A549 (cell line): ENCODE measurements around the gene INHA. TPM values are rescaled to one million over a fixed set of nuclear protein-coding genes. Genes with fewer than 3 reads are reported as not detected.

ENCODE experiments used
- ATAC-seq, 2 experiments: fragments of 200-7000 bp in 1 of 2; fragments of >200 bp in 1 of 2; cut with Nextera tagmentation in 1 of 2; cut with Tn5 transposase in 1 of 2; 3 replicates each; pipeline versions ENCODE4 v1.8.0 to v1.9.1; 2018 to 2020; ENCODE audit warnings: mild to moderate bottlenecking in 1 of 2, moderate library complexity in 1 of 2
- CTCF ChIA-PET: fragments of 300-600 bp; sonication (Branson Sonifier 250); formaldehyde crosslinking; extraction: SDS; loops from one replicate; lab custom pipeline; 2021; ENCODE audit warnings: antibody characterized with exemption, inconsistent platforms; lab: Yijun Ruan, JAX
- POLR2A ChIA-PET: fragments of 350-600 bp; formaldehyde crosslinking; extraction: SDS; loops from one replicate; lab custom pipeline; 2021; ENCODE audit warnings: antibody characterized with exemption, inconsistent platforms; lab: Yijun Ruan, JAX
- DNase-seq, 2 experiments: peaks; one replicate each; pipeline versions ENCODE4 v3.0.0 to v3.0.0-alpha.2; 2011 to 2016; ENCODE audit warnings: low read depth in 1 of 2, low spot score in 1 of 2
- FAIRE-seq: peaks from 2 replicates; lab custom pipeline; 2011; peaks lifted over from hg19 to GRCh38; lab: Jason Lieb, UNC
- H3K27ac ChIP-seq, 2 experiments: fragments of >200 bp; sonication (Bioruptor Twin); formaldehyde crosslinking; 3 replicates each; pipeline ENCODE4 v1.5.1; 2016 to 2017
- H3K4me1 ChIP-seq: fragments of >200 bp; sonication (Bioruptor Twin); formaldehyde crosslinking; 3 replicates; pipeline ENCODE4 v1.6.1; 2016
- H3K4me2 ChIP-seq: fragments of >200 bp; sonication (Bioruptor Twin); formaldehyde crosslinking; 3 replicates; pipeline ENCODE4 v1.6.1; 2016
- H3K4me3 ChIP-seq: fragments of >200 bp; sonication (Bioruptor Twin); formaldehyde crosslinking; 3 replicates; pipeline ENCODE4 v1.5.1; 2016
- H3K9me3 ChIP-seq: fragments of >200 bp; sonication (Bioruptor Twin); formaldehyde crosslinking; 3 replicates; pipeline ENCODE4 v1.6.1; 2016
- CEBPB ChIP-seq, 2 experiments: fragments of >200 bp in 1 of 2; sonication (Bioruptor Twin) in 1 of 2; formaldehyde crosslinking in 1 of 2; IDR thresholded peaks; 2 replicates each; pipeline ENCODE4 v1.6.1; 2012 to 2016
- CHD2 ChIP-seq: fragments of 150-350 bp; IDR thresholded peaks from 2 replicates; pipeline ENCODE4 v1.6.1; 2014; ENCODE audit warnings: low read length; ENCODE audit not compliant: partially characterized antibody
- CHD4 ChIP-seq: fragments of 200-600 bp; sonication (generic); IDR thresholded peaks from 2 replicates; pipeline ENCODE4 v1.6.1; 2016; ENCODE audit warnings: antibody characterized with exemption, mild to moderate bottlenecking, borderline replicate concordance
- CTCF ChIP-seq: fragments of >200 bp; sonication (Bioruptor Twin); formaldehyde crosslinking; IDR thresholded peaks from 3 replicates; pipeline ENCODE4 v1.5.1; 2016
- ESRRA ChIP-seq: fragments of 150-350 bp; IDR thresholded peaks from 2 replicates; pipeline ENCODE4 v1.6.1; 2014; ENCODE audit warnings: mild to moderate bottlenecking, low read length, borderline replicate concordance
- FOSL2 ChIP-seq, 2 experiments: fragments of 450-650 bp in 1 of 2; fragments of >200 bp in 1 of 2; sonication (Bioruptor Twin) in 1 of 2; formaldehyde crosslinking; IDR thresholded peaks; 2 replicates each; pipeline versions ENCODE4 v1.5.0 to v1.6.1; 2016 to 2020; ENCODE audit warnings: mild to moderate bottlenecking in 1 of 2, moderate library complexity in 1 of 2
- HDAC2 ChIP-seq: fragments of 200-600 bp; sonication (generic); IDR thresholded peaks from 2 replicates; pipeline ENCODE4 v1.6.1; 2016
- HOXB13 ChIP-seq: fragments of 250-450 bp; sonication (Bioruptor Pico); IDR thresholded peaks from 2 replicates; pipeline ENCODE4 v1.5.0; 2020; ENCODE audit warnings: low read depth, mild to moderate bottlenecking, moderate library complexity
- JUN ChIP-seq, 2 experiments: fragments of >200 bp; sonication (Bioruptor Twin); formaldehyde crosslinking; IDR thresholded peaks; 2 replicates in 1 of 2; 3 replicates in 1 of 2; pipeline ENCODE4 v1.6.1; 2016 to 2017
- JUNB ChIP-seq: fragments of >200 bp; sonication (Bioruptor Twin); formaldehyde crosslinking; IDR thresholded peaks from 2 replicates; pipeline ENCODE4 v1.6.1; 2016
- KDM1A ChIP-seq: fragments of 200-600 bp; sonication (generic); IDR thresholded peaks from 2 replicates; pipeline ENCODE4 v1.6.1; 2016; ENCODE audit warnings: low read depth, mild to moderate bottlenecking
- KDM5A ChIP-seq: fragments of 200-600 bp; sonication (generic); IDR thresholded peaks from 2 replicates; pipeline ENCODE4 v1.6.1; 2016; ENCODE audit warnings: antibody characterized with exemption, mild to moderate bottlenecking
- MAFK ChIP-seq: fragments of 450-650 bp; IDR thresholded peaks from 2 replicates; pipeline ENCODE4 v1.6.1; 2014; ENCODE audit not compliant: partially characterized antibody
- MAX ChIP-seq: IDR thresholded peaks from 2 replicates; pipeline ENCODE4 v1.6.1; 2012
- MAZ ChIP-seq: fragments of 150-350 bp; IDR thresholded peaks from 2 replicates; pipeline ENCODE4 v1.6.1; 2014; ENCODE audit warnings: antibody characterized with exemption, low read depth, low read length, borderline replicate concordance
- MYC ChIP-seq: IDR thresholded peaks from 2 replicates; pipeline ENCODE4 v1.6.1; 2012; ENCODE audit warnings: mild to moderate bottlenecking, inconsistent platforms, low read length, improper control_type of control experiment, borderline replicate concordance
- POLR2A ChIP-seq: IDR thresholded peaks from 2 replicates; pipeline ENCODE4 v1.6.1; 2012; ENCODE audit warnings: mild to moderate bottlenecking, low read length
- REST ChIP-seq: fragments of 200-600 bp; sonication (generic); IDR thresholded peaks from 2 replicates; pipeline ENCODE4 v1.6.1; 2016; ENCODE audit warnings: antibody characterized with exemption, mild to moderate bottlenecking, moderate library complexity
- SREBF2 ChIP-seq: fragments of 450-650 bp; IDR thresholded peaks from 2 replicates; pipeline ENCODE4 v1.6.1; 2014; ENCODE audit warnings: mild to moderate bottlenecking, moderate library complexity
- ZC3H11A ChIP-seq: fragments of 450-650 bp; IDR thresholded peaks from 2 replicates; pipeline ENCODE4 v1.6.1; 2014; ENCODE audit warnings: antibody characterized with exemption, mild to moderate bottlenecking
- ZFP36 ChIP-seq: fragments of 450-650 bp; IDR thresholded peaks from 2 replicates; pipeline ENCODE4 v1.6.1; 2014; ENCODE audit warnings: borderline replicate concordance; ENCODE audit not compliant: partially characterized antibody
- ZSCAN20 ChIP-seq: fragments of 250-450 bp; sonication (Bioruptor Pico); IDR thresholded peaks from 2 replicates; pipeline ENCODE4 v1.8.0; 2022; ENCODE audit warnings: mild to moderate bottlenecking, moderate library complexity
- WGBS: methylation state at CpG from one replicate; pipeline ENCODE4 v1.1.6; 2017; ENCODE audit errors: missing lambda C conversion rate; 5-methylcytosine and 5-hydroxymethylcytosine counted together
- polyA plus RNA-seq, 4 experiments: library from polyadenylated mRNA; depleted of rRNA in 3 of 4; stranded (reverse); fragments of >200 nt; fragmentation: RNase III in 1 of 4; extraction: RNeasy Plus Mini Kit Qiagen cat#74134 plus additional on column Dnase treatment in 1 of 4; gene quantifications; 2 replicates in 3 of 4; 3 replicates in 1 of 4; pipeline ENCODE4 v1.2.3, GENCODE V29; 2011 to 2017
- TF ChIP-seq, protein P1 (sequence below): fragments of >200 bp; sonication (Bioruptor Twin); formaldehyde crosslinking; IDR thresholded peaks from 3 replicates; pipeline ENCODE4 v1.6.1; 2016
- TF ChIP-seq, protein P2 (sequence below): IDR thresholded peaks from 2 replicates; pipeline ENCODE4 v1.6.1; 2012
- TF ChIP-seq, protein P3 (sequence below): fragments of 450-650 bp; IDR thresholded peaks from 2 replicates; pipeline ENCODE4 v1.6.1; 2014; ENCODE audit warnings: antibody characterized with exemption

The INHA gene
- polyA plus RNA-seq, 2 of the 4 experiments (the other 2 are of a cell fraction) = 0.49 to 0.72 TPM

GRCh38 chr2:219596954-219597551 is 24.9 kb downstream of the INHA start (continued):
- TF ChIP-seq CTCF (no peak), MYC (no peak)

GRCh38 chr2:219597552-219598307 is 25.6 kb downstream of the INHA start, which contains the start of gene STK11IP:
Gene STK11IP (plus strand): TSS chr2:219597857. CDS start chr2:219598120, 263 bp downstream.
- Histone ChIP-seq H3K4me3 (peak within 1 kb of the TSS; percentile 71), H3K4me2 (peak within 1 kb of the TSS; percentile 95), H3K9me3 (no peaks in the 10 kb centered on the region), H3K4me1 (peaks cover 11% of the 10 kb centered on the region; the same call in 2 of the 3 replicates), H3K27ac (peak within 1 kb of the TSS; percentile 90 to 94)
- WGBS = 2% methylated on average over 35 of the region's 57 CpGs
- FAIRE-seq (no peak), DNase-seq (peak; percentile 98 to 99), ATAC-seq (peak; percentile 96 to 97)
- ChIA-PET CTCF (interaction anchor here (1.1 to 4.3 kb wide), 7 partner anchors 29 to 69 kb away, joined by 3 to 18 read pairs (median 5); partner anchors contain the start of genes CHPF and TMEM198), POLR2A (interaction anchor here (0.6 to 2.3 kb wide), 13 partner anchors 21 to 210 kb away, joined by 3 to 19 read pairs (median 3); partner anchors contain the start of genes CHPF, DNPEP, GMPPA and INHA)
- TF ChIP-seq ZSCAN20 (CRISPR knock-in tag) = no peak
- peak; percentile 61 to 86 for TF ChIP-seq JUN (IDR thresholded peaks at IDR 0.05)
- TF ChIP-seq SREBF2 = no peak
- no peak for TF ChIP-seq ESRRA
- no peak for TF ChIP-seq CHD2
- no peak for TF ChIP-seq FOSL2 (IDR thresholded peaks at IDR 0.05)
- TF ChIP-seq FOSL2 (CRISPR knock-in tag; IDR thresholded peaks at IDR 0.05) = peak; percentile 32; the same call in 1 of the 2 replicates
- TF ChIP-seq, protein P1, sequence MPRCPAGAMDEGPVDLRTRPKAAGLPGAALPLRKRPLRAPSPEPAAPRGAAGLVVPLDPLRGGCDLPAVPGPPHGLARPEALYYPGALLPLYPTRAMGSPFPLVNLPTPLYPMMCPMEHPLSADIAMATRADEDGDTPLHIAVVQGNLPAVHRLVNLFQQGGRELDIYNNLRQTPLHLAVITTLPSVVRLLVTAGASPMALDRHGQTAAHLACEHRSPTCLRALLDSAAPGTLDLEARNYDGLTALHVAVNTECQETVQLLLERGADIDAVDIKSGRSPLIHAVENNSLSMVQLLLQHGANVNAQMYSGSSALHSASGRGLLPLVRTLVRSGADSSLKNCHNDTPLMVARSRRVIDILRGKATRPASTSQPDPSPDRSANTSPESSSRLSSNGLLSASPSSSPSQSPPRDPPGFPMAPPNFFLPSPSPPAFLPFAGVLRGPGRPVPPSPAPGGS = peak; percentile 67; the same call in 2 of the 3 replicates
- TF ChIP-seq HOXB13 (CRISPR knock-in tag) = no peak
- no peak for TF ChIP-seq CHD4
- no peak for TF ChIP-seq JUNB
- TF ChIP-seq CTCF = no peak
- peak; percentile 57; the same call in 1 of the 2 replicates for TF ChIP-seq MAZ
- peak; percentile 93 for TF ChIP-seq POLR2A
- TF ChIP-seq, protein P2, sequence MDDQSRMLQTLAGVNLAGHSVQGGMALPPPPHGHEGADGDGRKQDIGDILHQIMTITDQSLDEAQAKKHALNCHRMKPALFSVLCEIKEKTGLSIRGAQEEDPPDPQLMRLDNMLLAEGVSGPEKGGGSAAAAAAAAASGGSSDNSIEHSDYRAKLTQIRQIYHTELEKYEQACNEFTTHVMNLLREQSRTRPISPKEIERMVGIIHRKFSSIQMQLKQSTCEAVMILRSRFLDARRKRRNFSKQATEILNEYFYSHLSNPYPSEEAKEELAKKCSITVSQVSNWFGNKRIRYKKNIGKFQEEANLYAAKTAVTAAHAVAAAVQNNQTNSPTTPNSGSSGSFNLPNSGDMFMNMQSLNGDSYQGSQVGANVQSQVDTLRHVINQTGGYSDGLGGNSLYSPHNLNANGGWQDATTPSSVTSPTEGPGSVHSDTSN = peak; percentile 43
- TF ChIP-seq HDAC2 = no peak
- TF ChIP-seq CEBPB (IDR thresholded peaks at IDR 0.05) = no peak; a peak in 1 of 4 replicates
- TF ChIP-seq REST = peak; percentile 69
- no peak for TF ChIP-seq KDM1A
- TF ChIP-seq KDM5A = no peak
- TF ChIP-seq, protein P3, sequence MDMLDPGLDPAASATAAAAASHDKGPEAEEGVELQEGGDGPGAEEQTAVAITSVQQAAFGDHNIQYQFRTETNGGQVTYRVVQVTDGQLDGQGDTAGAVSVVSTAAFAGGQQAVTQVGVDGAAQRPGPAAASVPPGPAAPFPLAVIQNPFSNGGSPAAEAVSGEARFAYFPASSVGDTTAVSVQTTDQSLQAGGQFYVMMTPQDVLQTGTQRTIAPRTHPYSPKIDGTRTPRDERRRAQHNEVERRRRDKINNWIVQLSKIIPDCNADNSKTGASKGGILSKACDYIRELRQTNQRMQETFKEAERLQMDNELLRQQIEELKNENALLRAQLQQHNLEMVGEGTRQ = 0 out of 2 replicates have a peak, but pooled peaks have one; percentile 24
- no peak for TF ChIP-seq MAFK
- TF ChIP-seq MAX = peak; percentile 76
- TF ChIP-seq ZC3H11A = no peak
- TF ChIP-seq ZFP36 = no peak
